ENCODE measurements around the gene NABP2.
"Not testable (repeated sequence)": the region's sequence is repeated elsewhere in the genome, so short reads cannot be mapped to it uniquely, and the experiment has no call there.

Gene NABP2

DNA sequence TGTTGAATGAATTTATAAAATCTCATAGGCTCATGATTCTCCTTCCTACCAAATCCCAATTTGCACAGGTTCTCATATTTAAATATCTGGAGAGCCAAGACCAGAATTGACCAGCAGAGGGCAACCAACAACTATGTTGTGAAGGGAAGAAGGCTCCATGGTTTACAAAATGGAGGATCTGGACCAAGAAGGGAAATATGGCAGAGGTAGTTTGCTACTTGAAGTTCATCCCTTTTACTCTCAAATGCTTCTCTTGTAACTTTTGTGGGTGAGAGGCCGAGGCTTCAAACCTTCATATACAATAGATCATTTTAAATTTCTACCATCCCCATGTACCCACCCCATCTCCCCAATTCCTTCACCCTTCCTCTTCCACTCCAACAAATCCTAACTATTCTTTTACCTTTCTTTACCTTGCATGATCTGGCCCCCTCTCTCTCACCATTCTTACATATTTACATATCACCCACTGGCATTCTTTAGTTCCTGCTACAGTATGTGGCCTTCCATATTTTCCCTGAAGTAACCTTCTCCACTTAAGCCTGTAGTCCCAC lies 31.0 kb upstream of the NABP2 start:
- TF ChIP-seq, protein P1, sequence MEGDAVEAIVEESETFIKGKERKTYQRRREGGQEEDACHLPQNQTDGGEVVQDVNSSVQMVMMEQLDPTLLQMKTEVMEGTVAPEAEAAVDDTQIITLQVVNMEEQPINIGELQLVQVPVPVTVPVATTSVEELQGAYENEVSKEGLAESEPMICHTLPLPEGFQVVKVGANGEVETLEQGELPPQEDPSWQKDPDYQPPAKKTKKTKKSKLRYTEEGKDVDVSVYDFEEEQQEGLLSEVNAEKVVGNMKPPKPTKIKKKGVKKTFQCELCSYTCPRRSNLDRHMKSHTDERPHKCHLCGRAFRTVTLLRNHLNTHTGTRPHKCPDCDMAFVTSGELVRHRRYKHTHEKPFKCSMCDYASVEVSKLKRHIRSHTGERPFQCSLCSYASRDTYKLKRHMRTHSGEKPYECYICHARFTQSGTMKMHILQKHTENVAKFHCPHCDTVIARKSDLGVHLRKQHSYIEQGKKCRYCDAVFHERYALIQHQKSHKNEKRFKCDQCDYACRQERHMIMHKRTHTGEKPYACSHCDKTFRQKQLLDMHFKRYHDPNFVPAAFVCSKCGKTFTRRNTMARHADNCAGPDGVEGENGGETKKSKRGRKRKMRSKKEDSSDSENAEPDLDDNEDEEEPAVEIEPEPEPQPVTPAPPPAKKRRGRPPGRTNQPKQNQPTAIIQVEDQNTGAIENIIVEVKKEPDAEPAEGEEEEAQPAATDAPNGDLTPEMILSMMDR (IDR thresholded peaks at IDR 0.05), result peak; percentile 95
- Histone ChIP-seq H3K4me1 (peaks cover 6% of the 10 kb centered on the region), H3K27me3 (ENCODE audit: control insufficient read depth, insufficient read depth, low read length) (no peaks in the 10 kb centered on the region), H3K36me3 (ENCODE audit: control insufficient read depth, insufficient read depth, low read length) (no peaks in the 10 kb centered on the region), H3K4me3 (ENCODE audit: low read depth, low read length) (no peak overlapping the region), H3K9me3 (ENCODE audit: control insufficient read depth, low read length) (no peaks in the 10 kb centered on the region), H3K9ac (no peak overlapping the region), H3K27ac (no peak overlapping the region), H3K4me2 (ENCODE audit: low read length) (no peak overlapping the region), H2AFZ (peak overlapping the region; percentile 77), H3K79me2 (peaks cover 10% of the 10 kb centered on the region)

DNA sequence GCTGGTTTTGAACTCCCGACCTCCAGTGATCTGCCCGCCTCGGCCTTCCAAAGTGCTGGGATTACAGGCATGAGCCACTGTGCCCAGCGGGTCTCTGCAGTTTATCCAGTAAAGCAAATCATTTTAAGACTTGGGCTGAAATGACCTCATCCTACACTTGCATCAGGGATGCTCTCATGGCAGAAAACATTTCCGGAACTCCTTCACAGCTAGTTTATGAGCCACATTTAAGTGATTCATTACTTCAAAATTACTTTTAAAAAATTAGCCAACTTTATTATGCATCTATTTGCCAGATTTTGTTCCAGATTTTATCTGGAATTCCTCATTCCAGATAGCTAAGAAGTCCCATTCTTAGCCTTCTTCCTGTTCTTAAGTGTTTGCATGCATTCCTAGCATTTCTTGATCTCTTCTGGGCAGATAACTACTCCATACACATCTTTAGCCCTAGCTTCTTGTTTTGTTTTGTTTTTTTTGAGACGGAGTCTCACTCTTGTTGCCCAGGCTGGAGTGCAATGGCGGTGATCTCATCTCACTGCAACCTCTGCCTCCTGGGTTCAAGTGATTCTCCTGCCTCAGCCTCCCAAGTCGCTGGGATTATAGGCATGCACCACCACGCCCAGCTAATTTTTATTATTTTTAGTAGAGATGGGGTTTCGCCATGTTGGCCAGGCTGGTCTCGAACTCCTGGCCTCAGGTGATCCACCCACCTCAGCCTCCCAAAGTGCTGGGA lies 27.2 kb upstream of the NABP2 start:
- H2AFZ ChIP-seq; H3K4me2 ChIP-seq (ENCODE audit: low read length); H3K27me3 ChIP-seq (ENCODE audit: control insufficient read depth, insufficient read depth, low read length); H3K4me3 ChIP-seq (ENCODE audit: low read depth, low read length); H3K4me1 ChIP-seq; H3K27ac ChIP-seq; H3K79me2 ChIP-seq; H3K9me3 ChIP-seq (ENCODE audit: control insufficient read depth, low read length); H3K9ac ChIP-seq; H3K36me3 ChIP-seq (ENCODE audit: control insufficient read depth, insufficient read depth, low read length): not testable (repeated sequence)

DNA sequence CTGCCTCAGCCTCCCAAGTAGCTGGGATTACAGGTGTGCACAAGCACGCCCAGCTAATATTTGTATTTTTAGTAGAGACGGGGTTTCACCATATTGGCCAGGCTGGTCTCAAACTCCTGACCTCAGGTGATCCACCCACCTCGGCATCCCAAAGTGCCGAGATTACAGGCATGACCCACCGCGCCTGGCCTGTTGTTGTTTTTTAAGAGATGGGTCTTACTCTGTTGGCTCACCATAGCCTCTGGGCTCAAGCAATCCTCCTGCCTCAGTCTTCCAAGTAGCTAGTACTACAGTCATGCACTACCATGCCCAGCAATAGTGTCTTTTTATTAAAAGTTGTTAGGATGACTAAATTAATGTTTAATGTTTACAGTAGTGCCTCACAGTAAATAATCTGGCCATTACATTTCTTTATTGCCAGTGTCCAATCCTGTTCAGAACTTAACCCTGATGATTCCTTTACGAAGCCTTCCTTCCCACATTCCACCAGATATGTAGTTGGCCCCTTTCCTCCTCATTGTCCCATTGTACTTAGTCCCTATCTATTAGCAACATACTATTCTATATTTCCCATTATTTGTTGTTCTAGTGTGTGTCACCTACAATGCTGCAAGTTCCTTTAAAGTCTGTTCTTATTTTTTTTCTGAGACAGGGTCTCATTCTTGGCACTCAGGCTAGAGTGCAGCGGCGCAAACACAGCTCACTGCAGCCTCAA lies 26.1 kb upstream of the NABP2 start:
- Histone ChIP-seq H3K36me3 (ENCODE audit: control insufficient read depth, insufficient read depth, low read length) (no peaks in the 10 kb centered on the region), H3K4me1 (no peaks in the 10 kb centered on the region), H3K27me3 (ENCODE audit: control insufficient read depth, insufficient read depth, low read length) (no peaks in the 10 kb centered on the region), H3K4me2 (ENCODE audit: low read length) (no peak overlapping the region), H3K27ac (no peak overlapping the region), H3K79me2 (no peaks in the 10 kb centered on the region), H3K9me3 (ENCODE audit: control insufficient read depth, low read length) (no peaks in the 10 kb centered on the region), H3K9ac (no peak overlapping the region), H3K4me3 (ENCODE audit: low read depth, low read length) (no peak overlapping the region), H2AFZ (no peak overlapping the region)
- TF ChIP-seq, protein P1 (IDR thresholded peaks at IDR 0.05), result no peak

DNA sequence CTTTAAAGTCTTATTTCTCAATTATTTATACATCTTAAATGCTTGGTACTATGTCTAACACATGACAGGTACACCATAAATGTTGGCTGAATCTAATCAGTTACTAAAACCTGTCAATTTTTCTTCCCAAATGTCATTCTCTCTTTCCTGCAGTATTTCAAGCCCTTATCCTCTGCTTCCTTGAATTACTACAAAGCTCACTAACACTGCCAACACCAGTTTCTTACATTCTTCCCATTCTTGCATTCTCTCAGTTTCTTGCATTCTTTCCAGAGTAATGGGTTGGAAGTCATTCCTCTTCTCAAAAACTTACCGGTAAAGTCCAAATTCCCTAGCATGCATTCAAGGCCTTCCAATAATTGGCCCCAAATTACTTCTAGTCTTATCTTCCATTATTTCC lies 25.3 kb upstream of the NABP2 start:
- no peaks in the 10 kb centered on the region for H3K27me3 ChIP-seq (ENCODE audit: control insufficient read depth, insufficient read depth, low read length)
- no peaks in the 10 kb centered on the region for H3K4me1 ChIP-seq
- H3K9ac ChIP-seq, result no peak overlapping the region
- H3K27ac ChIP-seq, result no peak overlapping the region
- TF ChIP-seq, protein P1 (IDR thresholded peaks at IDR 0.05), result no peak
- H3K4me3 ChIP-seq (ENCODE audit: low read depth, low read length), result no peak overlapping the region
- no peaks in the 10 kb centered on the region for H3K9me3 ChIP-seq (ENCODE audit: control insufficient read depth, low read length)
- no peak overlapping the region for H3K4me2 ChIP-seq (ENCODE audit: low read length)
- H2AFZ ChIP-seq, result no peak overlapping the region
- no peaks in the 10 kb centered on the region for H3K79me2 ChIP-seq
- H3K36me3 ChIP-seq (ENCODE audit: control insufficient read depth, insufficient read depth, low read length), result no peaks in the 10 kb centered on the region

DNA sequence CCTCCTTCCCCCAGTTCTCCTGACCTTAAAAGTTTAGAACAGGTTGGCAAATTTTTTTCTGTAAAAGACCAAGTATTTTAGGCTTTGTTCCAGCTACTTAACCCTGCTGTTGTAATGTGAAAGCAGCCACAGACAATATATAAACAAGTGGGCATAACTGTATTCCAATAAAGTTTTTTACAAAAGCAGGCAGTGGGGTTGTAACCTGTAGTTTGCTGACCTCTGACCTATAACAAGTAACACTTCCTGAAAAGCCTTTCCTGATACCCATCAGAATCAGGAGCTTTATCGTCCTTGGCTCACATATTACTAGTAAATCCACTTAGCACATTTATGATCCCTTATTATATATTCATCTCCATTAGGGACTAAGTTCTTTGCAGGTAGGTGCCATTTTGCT lies 21.8 kb upstream of the NABP2 start:
- H3K4me1 ChIP-seq, result no peaks in the 10 kb centered on the region
- no peaks in the 10 kb centered on the region for H3K36me3 ChIP-seq (ENCODE audit: control insufficient read depth, insufficient read depth, low read length)
- H2AFZ ChIP-seq, result no peak overlapping the region
- H3K27ac ChIP-seq, result no peak overlapping the region
- no peak overlapping the region for H3K9ac ChIP-seq
- TF ChIP-seq, protein P1 (IDR thresholded peaks at IDR 0.05), result no peak
- no peak overlapping the region for H3K4me2 ChIP-seq (ENCODE audit: low read length)
- no peak overlapping the region for H3K4me3 ChIP-seq (ENCODE audit: low read depth, low read length)
- H3K79me2 ChIP-seq, result no peaks in the 10 kb centered on the region
- no peaks in the 10 kb centered on the region for H3K27me3 ChIP-seq (ENCODE audit: control insufficient read depth, insufficient read depth, low read length)
- H3K9me3 ChIP-seq (ENCODE audit: control insufficient read depth, low read length), result no peaks in the 10 kb centered on the region

Data from parathyroid adenoma (tissue), 2 donors.